Measurements from ENCODE around the gene SUGP1. TPM values are rescaled to one million over a fixed set of nuclear protein-coding genes. Genes with fewer than 3 reads are reported as not detected.

SUGP1 gene
- total and polyA plus RNA-seq, 2 donors from 2014 or later, result 34.7 to 53.1 TPM

- FAIRE-seq (no peak), DNase-seq (peak; percentile 79 to 88 (median 88))
- H3K4me3 ChIP-seq (ENCODE audit: low read length in 3 of 3), result peak overlapping the region in 1 of 3 donors; percentile 51
- H3K9me3 ChIP-seq (ENCODE audit: control insufficient read depth in 2 of 3, insufficient read depth in 1 of 3, low read length in 3 of 3), result no peaks in the 10 kb centered on the region
- intact Hi-C loops (cut with DNase I), result loop anchor here (10.0 kb wide), 1 partner anchor 128 kb away; no protein-coding TSS in a partner anchor
- H3K27ac ChIP-seq (ENCODE audit: low read depth in 2 of 2, low read length in 2 of 2), result no peak overlapping the region
- H3K36me3 ChIP-seq (ENCODE audit: control insufficient read depth in 2 of 3, insufficient read depth in 3 of 3, low read length in 3 of 3), result no peaks in the 10 kb centered on the region
- H3K4me1 ChIP-seq (ENCODE audit: control insufficient read depth in 2 of 3, insufficient read depth in 2 of 3, low read depth in 1 of 3, low read length in 3 of 3), result peaks cover 0 to 10% (median 0%) of the 10 kb centered on the region in 3 donors
- no peaks in the 10 kb centered on the region for H3K27me3 ChIP-seq (ENCODE audit: control insufficient read depth, insufficient read depth, low read length)
- TF ChIP-seq CTCF (IDR thresholded peaks at IDR 0.05; ENCODE audit: borderline replicate concordance, extremely low read depth, insufficient read depth), result peak; percentile 95
- H3K9ac ChIP-seq (ENCODE audit: low read length in 3 of 3), result no peak overlapping the region
These were observed 46.4 kb upstream of the SUGP1 start for GRCh38 chr19:19366434-19367396.

DNA sequence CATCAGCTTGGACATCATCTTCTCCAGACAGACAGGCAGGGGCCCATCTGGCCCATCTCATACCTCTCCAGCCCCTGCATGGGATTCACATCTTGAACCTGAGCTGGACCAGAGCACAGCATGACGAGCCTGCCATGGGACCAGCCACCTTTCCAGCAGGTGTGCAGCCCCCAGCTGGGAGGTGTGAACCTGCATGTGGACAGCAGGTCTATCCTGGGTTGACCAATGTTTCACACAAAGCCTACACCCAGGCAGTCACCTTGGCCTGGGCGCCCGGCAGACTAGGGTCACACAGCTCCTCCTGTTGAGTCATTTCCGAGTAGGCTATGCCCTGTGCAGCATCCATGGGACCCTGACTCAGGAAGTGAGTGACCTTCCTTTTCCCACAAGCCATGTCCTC, 41.8 kb upstream of the SUGP1 start:
- intact Hi-C loops (cut with DNase I), result loop anchor here (10.0 kb wide), 1 partner anchor 133 kb away; no protein-coding TSS in a partner anchor
- no peak for DNase-seq
- Histone ChIP-seq H3K9ac (ENCODE audit: low read length in 3 of 3) (no peak overlapping the region), H3K4me3 (ENCODE audit: low read length in 3 of 3) (no peak overlapping the region), H3K27ac (ENCODE audit: low read depth in 2 of 2, low read length in 2 of 2) (no peak overlapping the region), H3K9me3 (ENCODE audit: control insufficient read depth in 2 of 3, insufficient read depth in 1 of 3, low read length in 3 of 3) (no peaks in the 10 kb centered on the region), H3K4me1 (ENCODE audit: control insufficient read depth in 2 of 3, insufficient read depth in 2 of 3, low read depth in 1 of 3, low read length in 3 of 3) (peaks cover 0 to 8% (median 0%) of the 10 kb centered on the region in 3 donors), H3K36me3 (ENCODE audit: control insufficient read depth in 2 of 3, insufficient read depth in 3 of 3, low read length in 3 of 3) (peaks cover 0 to 6% (median 3%) of the 10 kb centered on the region in 3 donors), H3K27me3 (ENCODE audit: control insufficient read depth, insufficient read depth, low read length) (no peaks in the 10 kb centered on the region)
- no peak for FAIRE-seq
- no peak for TF ChIP-seq CTCF (IDR thresholded peaks at IDR 0.05; ENCODE audit: borderline replicate concordance, extremely low read depth, insufficient read depth)

DNA sequence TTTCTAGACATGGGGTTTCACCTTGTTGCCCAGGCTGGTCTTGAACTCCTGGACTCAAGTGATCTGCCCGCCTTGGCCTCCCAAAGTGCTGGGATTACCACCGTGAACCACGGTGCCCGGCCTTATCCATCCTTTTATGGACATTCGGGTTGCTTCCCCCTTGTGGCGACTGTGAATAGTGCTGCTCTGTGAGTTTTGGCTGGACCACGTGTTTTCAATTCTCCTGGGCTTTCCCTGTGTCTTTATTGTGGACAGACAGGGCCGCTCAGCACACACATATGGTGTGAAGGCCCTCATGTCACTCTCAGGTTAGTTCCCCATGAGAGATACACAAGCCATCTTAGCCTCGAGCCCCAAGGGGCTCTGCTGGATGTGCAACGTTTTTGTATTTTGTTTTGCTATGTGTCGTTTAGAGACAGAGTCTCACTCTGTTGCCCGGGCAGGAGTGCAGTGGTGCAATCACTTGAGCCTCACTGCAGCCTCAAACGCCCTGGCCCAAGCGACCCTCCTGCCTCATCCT, 40.8 kb upstream of the SUGP1 start:
- Histone ChIP-seq H3K9ac (ENCODE audit: low read length in 3 of 3) (no peak overlapping the region), H3K4me1 (ENCODE audit: control insufficient read depth in 2 of 3, insufficient read depth in 2 of 3, low read depth in 1 of 3, low read length in 3 of 3) (peaks cover 0 to 5% (median 0%) of the 10 kb centered on the region in 3 donors), H3K4me3 (ENCODE audit: low read length in 3 of 3) (no peak overlapping the region), H3K36me3 (ENCODE audit: control insufficient read depth in 2 of 3, insufficient read depth in 3 of 3, low read length in 3 of 3) (peaks cover 0 to 10% (median 9%) of the 10 kb centered on the region in 3 donors), H3K27ac (ENCODE audit: low read depth in 2 of 2, low read length in 2 of 2) (no peak overlapping the region), H3K9me3 (ENCODE audit: control insufficient read depth in 2 of 3, insufficient read depth in 1 of 3, low read length in 3 of 3) (no peaks in the 10 kb centered on the region), H3K27me3 (ENCODE audit: control insufficient read depth, insufficient read depth, low read length) (no peaks in the 10 kb centered on the region)
- FAIRE-seq (no peak), DNase-seq (peak; percentile 78 to 90 (median 85))
- TF ChIP-seq CTCF (IDR thresholded peaks at IDR 0.05; ENCODE audit: borderline replicate concordance, extremely low read depth, insufficient read depth), result peak; percentile 74
- intact Hi-C loops (cut with DNase I), result loop anchor here (10.0 kb wide), 1 partner anchor 134 kb away; no protein-coding TSS in a partner anchor

All from kidney (tissue), 14 donors.